WTC11 (cell line): ENCODE results near the gene OSR1. TPM values are rescaled to one million over a fixed set of nuclear protein-coding genes. Genes with fewer than 3 reads are reported as not detected.
A peak's percentile ranks its signal among the peaks of the same experiment; 100 is the strongest.

ENCODE experiments used
- ATAC-seq: fragments of 200-7000 bp; cut with Tn5 transposase; 2 replicates; pipeline ENCODE4 v1.10.0; 2021; ENCODE audit warnings: mild to moderate bottlenecking, moderate library complexity
- CTCF ChIA-PET: fragments of 300-600 bp; sonication (Branson Sonifier 250); formaldehyde crosslinking; loops from one replicate; lab custom pipeline; 2021; ENCODE audit warnings: antibody characterized with exemption; lab: Charles Lee
- POLR2A ChIA-PET: fragments of 350-600 bp; sonication (Branson Sonifier 250); formaldehyde crosslinking; loops from one replicate; lab custom pipeline; 2021; ENCODE audit warnings: antibody characterized with exemption; lab: Charles Lee
- DNase-seq: peaks from one replicate; pipeline ENCODE4 v3.0.0; 2021; ENCODE audit warnings: low spot score
- H3K27ac Mint-ChIP-seq: 2 replicates; pipeline ENCODE4 v1.8.0; 2021; ENCODE audit warnings: mixed read lengths
- H3K27me3 Mint-ChIP-seq: 2 replicates; pipeline ENCODE4 v1.8.0; 2021; ENCODE audit warnings: low read depth, mild to moderate bottlenecking, moderate library complexity, mixed read lengths
- H3K36me3 Mint-ChIP-seq: 2 replicates; pipeline ENCODE4 v1.8.0; 2021; ENCODE audit warnings: mixed read lengths
- H3K4me1 Mint-ChIP-seq: 2 replicates; pipeline ENCODE4 v1.8.0; 2022; ENCODE audit warnings: mixed read lengths
- H3K4me3 Mint-ChIP-seq: 2 replicates; pipeline ENCODE4 v1.8.0; 2021; ENCODE audit warnings: mild to moderate bottlenecking, moderate library complexity, mixed read lengths
- H3K9me3 Mint-ChIP-seq: 2 replicates; pipeline ENCODE4 v1.8.0; 2021; ENCODE audit warnings: mixed read lengths
- ATF6 ChIP-seq: sonication (generic); formaldehyde crosslinking; IDR thresholded peaks from 2 replicates; pipeline ENCODE4 v1.8.1; 2023; ENCODE audit warnings: mild to moderate bottlenecking, missing genetic modification reagents
- CDX4 ChIP-seq: fragments of 250-450 bp; sonication (Bioruptor Pico); IDR thresholded peaks from 2 replicates; pipeline ENCODE4 v1.9.0; 2021; ENCODE audit warnings: moderate library complexity, mild to moderate bottlenecking, inconsistent platforms, borderline replicate concordance
- CREB1 ChIP-seq: sonication (generic); formaldehyde crosslinking; IDR thresholded peaks from 2 replicates; pipeline ENCODE4 v1.8.0; 2023; ENCODE audit warnings: mild to moderate bottlenecking, missing genetic modification reagents
- E2F5 ChIP-seq: sonication (generic); formaldehyde crosslinking; IDR thresholded peaks from 2 replicates; pipeline ENCODE4 v1.8.1; 2022; ENCODE audit warnings: mild to moderate bottlenecking, moderate library complexity, missing genetic modification reagents
- FOXJ3 ChIP-seq: sonication (generic); formaldehyde crosslinking; IDR thresholded peaks from 2 replicates; pipeline ENCODE4 v1.9.0; 2021; ENCODE audit warnings: missing genetic modification reagents, mild to moderate bottlenecking, borderline replicate concordance
- GTF2I ChIP-seq: fragments of 250-450 bp; sonication (Bioruptor Pico); conservative IDR thresholded peaks from 2 replicates; pipeline ENCODE4 v1.4.0; 2021; ENCODE audit warnings: mild to moderate bottlenecking
- HMGXB4 ChIP-seq: sonication (generic); formaldehyde crosslinking; IDR thresholded peaks from 2 replicates; pipeline ENCODE4 v1.8.1; 2023; ENCODE audit warnings: mild to moderate bottlenecking, moderate library complexity, missing genetic modification reagents
- IRF1 ChIP-seq: sonication (generic); formaldehyde crosslinking; IDR thresholded peaks from 2 replicates; pipeline ENCODE4 v1.8.0; 2023; ENCODE audit warnings: missing genetic modification reagents
- KAT7 ChIP-seq: sonication (generic); formaldehyde crosslinking; IDR thresholded peaks from 2 replicates; pipeline ENCODE4 v1.8.1; 2023; ENCODE audit warnings: missing genetic modification reagents, mild to moderate bottlenecking, borderline replicate concordance
- NFATC4 ChIP-seq: fragments of 250-450 bp; sonication (Bioruptor Pico); IDR thresholded peaks from 2 replicates; pipeline ENCODE4 v1.9.0; 2021; ENCODE audit warnings: mild to moderate bottlenecking
- NR2C2 ChIP-seq: sonication (generic); formaldehyde crosslinking; IDR thresholded peaks from 2 replicates; pipeline ENCODE4 v1.8.0; 2022; ENCODE audit warnings: mild to moderate bottlenecking, missing genetic modification reagents
- SMAD3 ChIP-seq: sonication (generic); formaldehyde crosslinking; IDR thresholded peaks from 2 replicates; pipeline ENCODE4 v1.8.0; 2022; ENCODE audit warnings: missing genetic modification reagents, mild to moderate bottlenecking, borderline replicate concordance
- TP53 ChIP-seq: sonication (generic); formaldehyde crosslinking; IDR thresholded peaks from 2 replicates; pipeline ENCODE4 v1.8.1; 2023; ENCODE audit warnings: mild to moderate bottlenecking, missing genetic modification reagents
- USF2 ChIP-seq: sonication (generic); formaldehyde crosslinking; IDR thresholded peaks from 2 replicates; pipeline ENCODE4 v1.8.1; 2023; ENCODE audit warnings: mild to moderate bottlenecking, missing genetic modification reagents, moderate library complexity
- ZBTB21 ChIP-seq: sonication (generic); formaldehyde crosslinking; IDR thresholded peaks from 2 replicates; pipeline ENCODE4 v1.8.1; 2023; ENCODE audit warnings: mild to moderate bottlenecking, missing genetic modification reagents, borderline replicate concordance
- ZMAT4 ChIP-seq: fragments of 250-450 bp; sonication (Bioruptor Pico); IDR thresholded peaks from 2 replicates; pipeline ENCODE4 v1.9.0; 2021; ENCODE audit warnings: mild to moderate bottlenecking
- ZNF219 ChIP-seq: sonication (generic); formaldehyde crosslinking; IDR thresholded peaks from 2 replicates; pipeline ENCODE4 v1.8.0; 2023; ENCODE audit warnings: missing genetic modification reagents, mild to moderate bottlenecking, borderline replicate concordance
- ZNF232 ChIP-seq: sonication (generic); formaldehyde crosslinking; IDR thresholded peaks from 2 replicates; pipeline ENCODE4 v1.8.0; 2022; ENCODE audit warnings: mild to moderate bottlenecking, missing genetic modification reagents
- ZNF317 ChIP-seq: sonication (generic); formaldehyde crosslinking; IDR thresholded peaks from 2 replicates; pipeline ENCODE4 v1.8.1; 2023; ENCODE audit warnings: low read depth, mild to moderate bottlenecking, moderate library complexity, missing genetic modification reagents, borderline replicate concordance
- total RNA-seq: library from RNA; stranded (reverse); gene quantifications from 3 replicates; pipeline ENCODE4 v1.2.3, GENCODE V29; 2021

OSR1 gene
- total RNA-seq, 1 experiment from 2014 or later, result 0.22 TPM

- ChIA-PET POLR2A (interaction anchor here (1.9 kb wide), 1 partner anchor 12 kb away, joined by 5 read pairs; no protein-coding TSS in a partner anchor), CTCF (interaction anchor here (1.4 to 5.5 kb wide), 7 partner anchors 10 to 839 kb away, joined by 3 to 73 read pairs (median 9); partner anchors contain the start of gene RDH14)
- DNase-seq (no peak), ATAC-seq (no peak)
- no peaks in the 10 kb centered on the region for H3K36me3 Mint-ChIP-seq
- H3K9me3 Mint-ChIP-seq, result no peaks in the 10 kb centered on the region
- peak overlapping the region; percentile 63 for H3K4me3 Mint-ChIP-seq
- H3K27ac Mint-ChIP-seq, result no peak overlapping the region
- H3K4me1 Mint-ChIP-seq, result peaks cover 59% of the 10 kb centered on the region
- TF ChIP-seq ZNF232 (no peak), ZMAT4 (CRISPR knock-in tag) (no peak), IRF1 (CRISPR knock-in tag) (no peak)
- H3K27me3 Mint-ChIP-seq, result peaks cover 99% of the 10 kb centered on the region
These were observed 1.0 kb upstream of the OSR1 start for GRCh38 chr2:19359456-19359855.

- TF ChIP-seq ATF6, result no peak
- TF ChIP-seq CDX4 (CRISPR knock-in tag), result no peak
- TF ChIP-seq GTF2I (CRISPR knock-in tag), result no peak
- TF ChIP-seq E2F5 (CRISPR knock-in tag), result no peak
- TF ChIP-seq ZNF317 (CRISPR knock-in tag), result no peak
- TF ChIP-seq USF2 (CRISPR knock-in tag), result no peak; the same call in 1 of the 2 replicates
- no peak for TF ChIP-seq HMGXB4
- CTCF ChIA-PET, result interaction anchor here (0.9 to 5.5 kb wide), 11 partner anchors 10 to 839 kb away, joined by 3 to 73 read pairs (median 5); partner anchors contain the start of gene RDH14
- Mint-ChIP-seq H3K27me3 (peaks cover 99% of the 10 kb centered on the region), H3K27ac (no peak overlapping the region), H3K9me3 (no peaks in the 10 kb centered on the region), H3K4me1 (peaks cover 59% of the 10 kb centered on the region), H3K36me3 (no peaks in the 10 kb centered on the region), H3K4me3 (peak overlapping the region; percentile 63)
- POLR2A ChIA-PET, result interaction anchor here (1.9 kb wide), 1 partner anchor 12 kb away, joined by 5 read pairs; no protein-coding TSS in a partner anchor
- DNase-seq (no peak), ATAC-seq (no peak)
These were observed 566 bp upstream of the OSR1 start for GRCh38 chr2:19359021-19359357.

- DNase-seq, result peak; percentile 42
- TF ChIP-seq FOXJ3 (CRISPR knock-in tag), result no peak
- no peak for TF ChIP-seq KAT7 (CRISPR knock-in tag)
- TF ChIP-seq ZBTB21, result no peak
- no peak for TF ChIP-seq NFATC4 (CRISPR knock-in tag)
- TF ChIP-seq E2F5 (CRISPR knock-in tag), result no peak
- no peak for TF ChIP-seq NR2C2
- no peak for TF ChIP-seq CREB1 (CRISPR knock-in tag)
- no peak for TF ChIP-seq IRF1 (CRISPR knock-in tag)
- TF ChIP-seq TP53, result no peak
- no peak for TF ChIP-seq CDX4 (CRISPR knock-in tag)
- TF ChIP-seq ZNF219 (CRISPR knock-in tag), result no peak
- no peak for TF ChIP-seq SMAD3 (CRISPR knock-in tag)
These were observed 801 bp downstream of the OSR1 start for GRCh38 chr2:19357402-19358241.

More at GRCh38 chr2:19357402-19358241, 801 bp downstream of the OSR1 start:
- Mint-ChIP-seq H3K9me3 (no peaks in the 10 kb centered on the region), H3K4me3 (peak overlapping the region; percentile 69), H3K36me3 (no peaks in the 10 kb centered on the region), H3K27ac (no peak overlapping the region), H3K4me1 (peaks cover 52% of the 10 kb centered on the region), H3K27me3 (peaks cover 99% of the 10 kb centered on the region)
- ChIA-PET CTCF (interaction anchor here (0.6 to 5.5 kb wide), 16 partner anchors 9 to 970 kb away, joined by 3 to 73 read pairs (median 4); partner anchors contain the start of gene RDH14), POLR2A (interaction anchor here (0.6 kb wide), 1 partner anchor 1685 kb away, joined by 3 read pairs; no protein-coding TSS in a partner anchor)
- ATAC-seq, result peak; percentile 5
